HG03521 (cell line): Measurements from ENCODE around the gene PRKAG1.

Source experiments
- ATAC-seq: cut with Tn5 transposase; IDR thresholded peaks from one replicate; pipeline ENCODE4 v1.9.1; 2021; ENCODE audit warnings: mild to moderate bottlenecking, moderate library complexity; ENCODE audit not compliant: unreplicated experiment

Gene PRKAG1

DNA sequence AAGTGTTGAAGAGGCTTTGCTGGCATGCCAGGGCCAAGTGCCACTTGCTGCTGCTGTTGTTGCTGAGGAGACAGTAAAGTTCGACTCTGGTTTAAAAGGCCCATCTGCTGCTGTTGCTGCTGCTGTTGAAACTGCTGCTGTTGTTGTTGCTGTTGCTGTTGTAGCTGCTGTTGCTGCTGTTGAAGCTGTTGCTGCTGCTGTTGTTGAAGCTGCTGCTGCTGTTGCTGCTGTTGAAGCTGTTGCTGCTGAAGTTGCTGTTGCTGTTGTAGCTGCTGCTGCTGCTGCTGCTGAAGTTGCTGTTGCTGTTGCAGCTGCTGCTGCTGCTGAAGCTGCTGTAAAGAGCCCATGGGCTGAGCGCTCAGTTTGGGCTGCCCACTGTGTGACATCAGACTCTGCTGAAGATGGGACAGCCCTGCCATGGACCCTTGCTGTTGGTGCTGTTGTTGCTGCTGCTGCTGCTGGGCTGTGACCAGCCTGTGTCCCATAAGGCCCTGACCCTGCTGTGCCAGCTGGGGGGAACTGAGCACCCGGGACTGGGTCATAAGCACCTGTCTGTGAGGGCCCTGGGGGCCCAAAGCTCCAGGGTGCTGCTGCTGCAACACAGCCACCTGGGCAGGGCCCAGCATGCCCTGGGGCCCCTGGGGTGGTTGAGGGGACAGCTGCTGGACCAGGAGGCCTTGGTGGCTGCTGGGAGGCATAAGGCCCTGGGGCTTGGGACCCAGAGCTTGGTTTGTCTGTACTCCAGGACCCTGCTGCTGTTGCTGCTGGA is 14.3 kb upstream of the PRKAG1 start:
- ATAC-seq = no peak

DNA sequence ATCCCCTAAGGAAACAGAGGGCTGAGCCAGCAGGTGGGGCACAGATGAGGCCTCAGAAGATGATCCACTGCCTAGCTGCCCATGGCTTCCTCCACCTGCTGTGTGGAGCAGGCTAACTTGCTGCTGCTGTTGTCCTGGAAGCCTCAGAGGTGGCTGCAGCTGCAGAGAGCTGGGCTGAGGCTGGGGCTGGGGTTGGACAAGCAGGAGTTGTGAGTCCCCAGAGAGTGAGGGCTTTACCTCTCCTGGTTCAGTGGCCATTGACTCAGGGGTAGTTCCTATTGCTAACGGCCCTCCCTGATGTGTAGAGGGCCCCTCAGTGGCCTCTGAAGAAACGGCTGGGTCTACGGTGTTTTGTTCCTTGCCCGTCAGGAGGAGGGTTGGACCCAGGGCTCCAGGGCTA is 13.7 kb upstream of the PRKAG1 start:
- no peak for ATAC-seq

DNA sequence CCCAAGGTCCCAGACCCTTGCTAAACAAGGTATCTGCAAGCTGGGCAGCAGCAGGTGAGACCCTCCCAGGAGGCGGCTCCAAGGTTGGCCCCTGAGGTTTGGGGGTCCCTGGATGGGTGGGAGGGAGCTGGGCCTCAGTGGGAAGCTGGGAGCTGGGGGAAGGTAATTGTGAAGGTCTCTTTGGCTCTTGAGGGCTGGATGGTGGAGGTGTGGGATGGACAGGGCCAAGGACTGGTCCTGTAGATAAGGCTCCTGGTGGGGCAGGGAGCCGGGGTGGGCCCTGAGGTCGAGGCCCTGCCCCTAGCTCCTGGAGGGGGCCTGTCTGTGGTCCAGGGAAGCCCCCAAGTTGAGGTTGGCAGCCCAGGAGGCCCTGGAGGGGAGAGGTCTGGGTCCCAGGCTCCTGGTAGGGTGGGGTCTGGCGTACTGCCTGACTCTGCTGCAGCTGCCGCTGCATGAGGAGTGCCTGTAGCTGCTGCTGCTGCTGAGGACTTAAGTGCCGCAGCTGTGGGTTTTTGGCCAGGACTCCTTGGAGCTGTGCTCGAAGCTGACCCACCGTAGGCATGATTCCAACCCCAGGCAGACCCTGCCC is 13.1 kb upstream of the PRKAG1 start:
- no peak for ATAC-seq

DNA sequence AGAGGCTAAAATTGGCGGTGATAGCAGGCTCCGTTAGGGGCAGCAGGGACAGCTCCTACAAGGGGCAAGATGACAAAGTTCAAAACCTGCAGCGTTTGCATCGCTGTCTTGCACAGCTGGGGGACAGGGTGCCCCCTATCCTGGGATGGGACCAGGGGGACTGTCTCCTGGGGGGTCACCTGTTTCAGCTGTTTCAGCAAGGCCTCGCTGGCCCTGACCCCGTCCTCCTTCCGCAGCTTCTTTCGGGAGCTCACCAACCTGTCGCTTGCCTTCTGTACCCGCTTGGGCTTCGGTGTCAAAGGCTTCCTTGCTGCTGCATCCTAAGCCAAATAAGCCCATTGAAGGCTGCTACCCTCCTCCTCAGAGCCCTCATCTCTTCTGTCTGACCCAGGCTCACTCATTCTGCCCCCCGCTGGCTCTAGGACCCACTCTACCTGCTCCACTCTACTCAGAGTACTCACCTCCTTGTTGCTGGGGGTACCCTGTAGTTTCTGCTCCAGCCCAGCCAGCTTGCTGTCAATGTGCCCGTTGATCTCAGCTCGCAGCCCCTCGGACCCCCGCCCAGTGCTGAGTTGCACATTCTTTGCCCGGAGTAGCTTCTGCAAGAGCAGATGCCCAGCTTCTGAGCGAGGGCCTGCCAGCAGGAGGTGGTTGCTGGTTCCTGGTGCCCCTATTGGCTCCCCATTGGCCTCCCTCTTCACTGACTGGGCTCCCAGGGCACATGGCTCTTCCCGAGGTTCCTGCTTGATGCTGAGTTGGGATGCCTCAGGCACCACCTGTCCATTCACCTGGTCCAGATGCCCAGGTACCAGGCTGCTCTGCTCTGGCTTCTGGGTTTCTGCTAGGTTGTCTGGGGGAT is 12.4 kb upstream of the PRKAG1 start:
- ATAC-seq = no peak

DNA sequence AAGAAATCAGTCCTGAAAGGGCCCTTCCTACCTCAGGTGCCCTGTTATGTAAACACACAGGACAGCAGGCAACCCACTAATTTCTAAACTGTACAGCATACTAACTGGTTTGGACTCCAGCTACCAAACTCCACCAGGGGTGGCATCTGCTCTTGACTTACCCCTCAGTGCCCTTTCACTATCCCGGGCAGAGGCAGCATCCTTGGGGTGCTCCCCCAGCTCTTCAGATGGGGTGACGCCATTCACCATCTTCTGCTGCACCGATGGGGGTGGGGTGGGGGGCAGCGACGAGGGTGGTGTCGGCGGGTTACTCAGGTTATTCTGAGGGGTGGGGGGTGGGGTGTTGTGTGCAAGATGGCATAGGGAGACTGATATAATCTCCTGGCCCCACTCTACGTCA is 11.5 kb upstream of the PRKAG1 start:
- ATAC-seq = no peak

DNA sequence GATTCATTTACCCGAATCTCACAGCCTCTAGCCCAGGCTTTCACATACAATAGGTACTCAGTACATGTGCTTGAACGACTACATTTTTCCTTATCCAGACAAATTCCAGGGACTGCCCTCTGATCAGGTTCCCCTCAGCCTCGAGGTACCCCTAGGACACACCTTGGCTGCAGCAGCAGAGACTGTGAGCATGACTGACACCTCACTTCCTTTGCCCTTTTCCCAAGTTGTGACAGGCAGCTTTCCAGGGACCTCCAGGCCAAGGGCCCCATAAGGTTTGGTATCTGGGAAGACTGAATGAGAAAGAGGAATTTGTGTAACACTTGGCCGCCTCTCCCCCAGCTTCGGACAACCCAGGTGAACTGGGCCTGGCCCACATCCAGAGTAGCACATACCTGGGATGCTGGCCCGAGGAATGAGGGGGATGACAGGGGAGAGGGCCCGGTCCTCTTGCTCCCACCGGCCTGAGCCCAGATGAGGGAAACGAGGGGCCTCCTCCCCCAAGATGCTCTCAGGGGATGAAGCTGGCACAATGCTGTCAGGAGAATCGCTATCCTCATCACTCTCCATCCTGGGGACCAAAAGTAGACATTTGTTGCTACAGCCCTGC is 10.2 kb upstream of the PRKAG1 start:
- ATAC-seq = no peak

DNA sequence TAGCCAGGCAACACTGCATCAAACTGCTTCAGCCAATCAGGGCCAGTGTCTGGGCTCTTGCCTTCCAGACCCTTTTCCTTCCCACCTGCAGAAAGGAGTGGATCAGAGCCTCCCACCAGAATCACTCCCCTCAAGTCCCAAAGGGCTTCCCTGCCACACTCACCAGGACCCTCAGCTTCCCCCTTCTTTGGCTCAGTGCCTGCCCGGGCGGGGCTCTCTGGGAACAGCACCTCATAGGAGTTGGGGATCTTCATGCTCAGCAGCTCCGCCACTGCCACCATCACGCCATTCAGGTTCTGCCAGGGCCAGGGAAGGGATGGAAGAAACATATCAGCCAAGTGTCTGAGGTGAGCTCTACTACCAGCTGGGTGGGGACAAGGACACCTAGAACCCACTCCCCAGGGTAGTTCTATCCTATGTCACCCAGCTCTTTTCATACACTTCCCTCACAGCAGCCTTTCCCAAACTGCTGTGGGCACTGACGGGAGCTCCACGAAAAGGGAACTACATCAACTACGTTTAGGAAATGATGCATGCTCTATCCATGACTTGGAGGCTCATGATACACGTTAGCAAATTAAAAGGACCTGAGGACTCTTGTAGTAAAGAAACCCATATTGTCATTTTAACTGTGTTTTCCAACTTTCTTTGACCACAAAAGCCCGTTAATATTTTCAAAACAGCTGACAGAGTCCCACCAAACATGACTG is 9.4 kb upstream of the PRKAG1 start:
- ATAC-seq = no peak

DNA sequence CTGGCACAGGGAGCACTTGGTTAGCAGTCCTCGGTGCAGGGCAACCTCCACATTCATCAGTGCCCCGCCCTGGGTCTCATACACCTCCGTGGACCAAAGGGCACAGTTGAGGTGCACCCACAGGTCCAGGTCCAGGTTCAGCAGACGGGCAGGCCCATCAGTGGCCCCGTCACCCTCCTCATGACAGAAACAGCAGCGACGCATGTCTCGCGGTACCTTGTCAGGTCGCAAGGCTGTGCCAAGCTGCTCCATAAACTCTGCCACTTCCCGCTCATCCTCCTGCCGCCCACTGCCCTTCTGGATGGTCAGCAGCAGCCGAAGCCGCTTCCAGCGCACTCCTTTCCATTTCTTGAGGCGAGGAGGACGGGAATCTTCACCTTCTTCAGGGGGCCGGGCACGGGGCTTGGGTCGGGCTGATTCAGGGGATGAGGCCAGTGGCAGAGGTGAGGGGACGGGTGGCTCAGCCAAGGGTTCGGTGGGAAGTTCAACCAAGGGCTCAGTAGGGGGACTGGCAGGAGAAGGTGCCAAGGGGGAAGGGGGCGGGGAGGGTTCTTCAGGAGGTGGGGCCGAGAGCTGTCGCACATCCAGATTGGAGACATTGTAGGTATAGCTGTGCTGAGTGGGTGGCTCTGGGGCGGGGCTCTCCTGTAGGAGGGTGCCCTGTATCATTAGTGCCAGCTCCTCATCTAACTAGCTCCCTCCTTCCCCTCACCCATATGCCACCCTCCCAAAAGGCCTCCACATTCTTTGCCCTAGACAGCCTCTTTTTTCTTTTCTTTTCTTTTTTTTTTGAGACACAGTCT is 8.3 kb upstream of the PRKAG1 start:
- no peak for ATAC-seq

DNA sequence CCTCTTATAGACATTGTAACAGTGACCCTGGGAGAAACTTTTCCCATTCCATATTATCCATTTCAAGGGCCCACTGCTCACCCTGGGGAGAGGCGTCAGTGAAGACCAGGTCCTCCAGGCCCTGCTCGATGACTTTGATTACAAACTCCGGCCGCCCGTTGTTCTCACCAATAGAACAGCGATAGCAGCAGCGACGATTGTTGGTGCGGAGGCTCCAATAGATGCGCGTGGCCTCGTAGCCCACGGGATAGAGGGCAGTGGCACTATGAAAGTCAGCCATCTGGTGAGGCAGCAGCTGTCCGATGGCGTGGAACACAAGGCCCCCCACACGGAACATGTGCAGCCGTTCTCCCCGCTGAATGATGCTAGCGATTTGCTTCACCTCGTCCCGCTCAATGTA is 7.5 kb upstream of the PRKAG1 start:
- ATAC-seq = no peak

DNA sequence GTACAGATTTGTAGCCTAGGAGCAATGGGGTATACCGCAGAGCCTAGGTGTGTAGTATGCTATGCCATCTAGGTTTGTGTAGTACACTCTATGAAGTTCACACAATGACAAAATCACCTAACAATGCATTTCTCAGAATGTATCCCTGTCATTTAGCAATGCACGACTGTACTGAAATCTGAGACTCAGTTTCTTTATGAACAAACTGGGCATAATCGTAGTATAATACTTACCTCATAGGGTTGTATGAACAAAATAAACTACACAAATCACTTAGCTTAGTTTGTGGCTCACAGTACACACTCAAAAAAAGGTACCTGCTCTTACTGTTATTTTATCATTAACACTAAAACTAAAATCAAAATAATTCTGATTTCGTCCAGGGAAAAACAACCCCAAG is 6.9 kb upstream of the PRKAG1 start:
- ATAC-seq = no peak

DNA sequence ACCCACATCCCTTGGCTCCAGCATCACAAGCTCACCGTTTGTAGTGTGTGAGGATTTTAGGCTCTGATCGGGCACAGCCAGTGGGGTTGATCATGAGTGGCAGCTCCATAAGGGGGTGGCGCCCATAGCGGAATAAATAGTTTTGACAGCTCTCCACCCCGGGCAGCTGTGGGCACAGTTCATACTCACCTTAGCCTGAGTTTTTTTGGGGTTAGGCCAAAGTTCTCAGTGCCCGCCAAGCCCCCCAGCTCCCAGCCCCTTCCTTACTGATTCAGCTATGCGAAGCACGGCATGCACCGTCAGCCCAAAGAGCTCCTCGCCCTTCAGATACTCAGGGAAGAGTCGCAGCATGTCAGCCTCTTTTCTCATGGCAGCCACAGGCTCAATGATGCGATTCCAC is 6.0 kb upstream of the PRKAG1 start:
- ATAC-seq = no peak

DNA sequence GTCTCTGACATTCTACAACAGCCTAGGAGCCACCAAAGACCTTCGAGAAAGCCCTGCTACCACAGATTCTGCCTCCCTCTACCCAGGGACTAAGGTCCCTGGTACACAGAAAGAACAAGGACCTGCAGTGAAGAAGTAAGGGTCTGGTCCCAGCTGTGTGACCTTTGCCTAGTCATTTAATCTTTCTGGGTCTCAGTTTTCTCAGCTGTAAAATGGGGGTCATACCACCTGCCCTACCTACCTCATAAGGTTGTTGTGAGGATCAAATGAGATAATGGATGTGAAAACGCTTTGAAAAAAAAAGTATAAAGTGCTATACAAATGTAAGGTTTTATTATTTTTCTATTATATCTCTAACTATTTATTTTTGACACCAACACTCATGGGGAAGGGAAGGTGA is 5.2 kb upstream of the PRKAG1 start:
- ATAC-seq = no peak

DNA sequence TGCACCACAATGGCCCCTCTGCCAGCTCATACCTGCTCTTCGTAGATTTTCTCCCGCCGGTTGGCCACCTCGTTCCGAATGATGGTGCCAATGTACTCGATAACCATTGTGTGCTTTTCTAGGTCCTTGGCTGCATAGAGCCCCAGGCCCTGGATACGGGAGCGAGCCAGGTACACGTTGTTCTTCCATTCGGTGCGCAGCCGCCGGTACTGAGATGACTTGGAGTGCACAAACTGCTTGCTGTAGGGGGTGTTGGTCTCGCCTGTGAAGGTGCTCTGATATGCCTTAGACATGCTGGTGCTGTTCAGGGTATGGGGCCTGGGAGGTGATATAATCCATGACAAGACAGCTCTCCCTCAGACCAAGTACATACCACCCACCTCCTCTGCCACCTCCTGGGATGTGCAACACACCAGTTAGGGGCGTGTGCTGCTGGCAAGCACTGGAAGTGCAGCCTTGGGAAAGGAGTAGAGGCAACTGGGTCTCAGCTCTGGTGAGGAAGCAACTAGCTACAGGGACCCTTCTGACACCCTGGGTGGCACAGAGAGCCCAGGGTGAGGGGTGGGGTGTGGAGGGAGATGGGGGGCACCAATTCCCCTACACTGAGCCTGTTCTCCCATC is 4.1 kb upstream of the PRKAG1 start:
- ATAC-seq = no peak

DNA sequence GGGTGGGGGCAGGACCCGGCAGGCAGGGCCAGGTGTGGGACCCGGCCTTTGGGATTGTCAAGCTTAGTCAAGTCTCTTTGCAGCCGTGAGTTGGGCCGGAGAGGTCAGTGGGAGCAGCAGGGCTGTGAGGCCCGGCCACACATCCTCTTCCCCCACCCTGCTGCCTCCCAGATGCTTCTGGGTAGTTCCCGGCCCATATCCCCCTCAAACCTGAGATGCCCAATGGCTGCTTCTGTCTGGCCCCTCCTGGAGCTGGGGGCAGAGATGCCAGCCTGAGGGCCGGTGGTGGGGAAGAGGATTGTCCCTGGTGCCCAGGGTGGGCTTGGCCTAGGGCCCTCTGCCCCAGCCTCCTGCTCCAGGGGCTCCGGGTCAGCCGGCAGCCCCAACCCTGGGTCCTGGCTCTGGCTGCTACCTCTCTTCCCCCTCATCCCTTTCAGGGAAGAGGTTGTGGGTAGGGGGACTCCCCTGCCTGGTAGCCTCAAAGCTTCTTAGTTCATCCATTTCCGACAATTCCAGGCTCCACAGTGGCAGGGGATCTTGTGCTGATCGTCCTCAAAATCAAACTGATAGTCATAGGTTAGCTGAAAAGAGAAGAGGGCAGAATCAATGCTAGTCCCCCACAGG is 2.8 kb upstream of the PRKAG1 start:
- no peak for ATAC-seq

DNA sequence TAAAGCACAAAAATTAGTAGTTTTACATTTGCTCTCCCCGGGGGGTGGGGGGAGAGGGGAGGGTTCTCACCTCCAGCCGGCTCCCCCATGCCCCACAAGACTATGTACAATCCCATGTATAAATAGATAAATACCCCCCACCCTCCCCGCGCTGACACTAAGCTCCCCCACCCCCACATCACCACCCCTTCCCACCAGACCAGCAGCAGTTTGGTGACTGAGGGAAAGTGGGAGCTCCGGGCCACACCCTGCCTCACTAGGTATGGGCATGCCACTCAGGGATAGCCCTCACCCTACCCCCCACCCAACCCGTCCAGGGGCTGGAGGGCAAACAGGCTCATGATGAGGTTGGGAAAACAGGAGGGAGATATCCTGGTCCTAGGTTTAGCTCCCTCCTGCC is 1.9 kb upstream of the PRKAG1 start:
- no peak for ATAC-seq

DNA sequence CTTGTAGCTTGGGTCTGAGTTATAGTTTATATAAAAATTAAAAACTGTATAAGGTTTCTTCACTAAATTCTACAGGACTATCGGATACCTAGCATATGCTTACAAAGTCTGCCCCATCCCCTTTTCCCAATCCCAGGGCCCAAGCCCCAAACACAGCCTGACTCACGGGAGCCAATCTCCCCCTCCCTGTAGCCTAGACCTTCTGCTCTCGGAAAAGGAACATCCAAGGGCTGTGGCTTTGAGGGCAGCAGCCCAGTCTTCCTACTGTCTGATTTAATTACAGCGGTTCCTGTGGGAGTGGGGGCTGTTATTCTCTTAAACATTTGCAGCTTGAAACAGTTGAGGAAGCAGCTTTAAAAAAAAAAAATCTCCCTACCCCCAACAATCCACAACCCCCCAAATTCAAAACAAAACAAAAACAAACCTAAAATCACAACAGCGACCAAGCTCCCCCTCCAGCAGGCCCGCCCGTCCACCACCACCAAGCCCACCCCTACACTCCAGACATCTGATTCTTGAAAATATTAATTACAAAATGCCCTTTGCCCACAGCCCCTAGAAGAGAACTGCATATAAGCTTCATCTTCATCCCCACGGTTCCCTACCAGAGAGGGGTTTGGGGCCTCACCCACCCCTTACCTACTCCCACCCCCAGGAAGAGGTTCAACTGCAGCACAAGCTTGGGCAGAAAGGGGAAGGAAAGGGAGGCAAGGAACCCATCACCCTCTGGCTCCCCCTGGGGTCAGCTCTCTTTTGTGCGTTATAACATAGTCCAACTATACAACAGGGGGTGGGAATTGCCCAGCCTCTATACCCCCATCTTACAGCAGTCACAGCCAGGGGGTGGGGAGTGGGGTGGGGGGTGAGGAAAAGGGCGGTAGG is 1.1 kb upstream of the PRKAG1 start:
- no peak for ATAC-seq

DNA sequence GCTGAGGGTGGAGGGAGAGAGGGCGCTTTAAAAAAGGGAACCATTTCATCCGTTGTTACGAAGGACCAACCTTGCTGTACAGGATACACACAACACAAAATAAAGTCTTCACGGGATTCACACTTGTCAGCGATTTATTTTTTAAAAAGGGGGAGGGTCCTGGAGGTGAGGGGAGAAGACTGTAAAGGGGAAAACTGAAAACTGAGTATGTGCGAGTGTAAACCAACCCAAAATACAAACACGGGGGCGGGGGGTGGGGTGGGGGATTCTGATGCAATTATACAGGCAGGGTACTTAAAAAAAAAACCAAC is 499 bp upstream of the PRKAG1 start:
- peak; percentile 17 for ATAC-seq

DNA sequence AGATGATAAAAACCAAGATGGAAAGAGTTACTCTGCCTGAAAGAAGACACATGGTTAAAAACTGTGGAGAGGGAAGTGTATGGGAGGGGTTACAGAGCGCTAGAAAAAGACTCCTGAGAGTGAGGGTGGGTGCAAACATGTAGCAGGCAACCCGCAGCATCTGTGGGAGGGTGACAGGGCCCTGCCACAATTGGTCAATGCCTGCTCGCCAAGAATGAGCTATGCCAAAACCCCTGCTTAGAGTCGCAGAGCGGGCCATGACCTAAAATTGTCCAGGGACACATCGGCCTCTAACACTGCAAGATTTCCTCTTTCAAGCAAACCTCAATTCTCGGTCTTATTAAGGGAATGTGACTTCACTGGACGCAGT is 700 bp downstream of the PRKAG1 start:
- no peak for ATAC-seq

DNA sequence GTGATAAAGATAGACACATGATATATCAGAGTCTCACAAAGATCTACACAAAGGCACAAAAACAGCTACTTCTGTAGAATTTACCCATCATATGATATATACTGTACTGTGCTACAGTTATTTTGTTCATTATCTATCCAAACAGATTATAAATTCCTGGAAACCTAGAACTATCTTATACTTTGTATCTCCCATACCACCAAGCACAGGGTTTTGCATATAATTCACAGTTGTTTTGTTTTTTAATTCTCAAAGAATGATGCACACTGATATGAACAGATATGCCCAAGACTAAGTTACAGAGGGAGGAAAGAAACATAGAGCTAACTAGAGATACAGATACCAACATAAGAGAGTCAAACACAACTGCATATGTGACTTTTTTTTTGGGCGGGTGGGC is 3.4 kb downstream of the PRKAG1 start:
- no peak for ATAC-seq
